RKO (cell line): Measurements from ENCODE around the gene AGK.
"Not testable (repeated sequence)": the region's sequence is repeated elsewhere in the genome, so short reads cannot be mapped to it uniquely, and the experiment has no call there.

Experiments
- DNase-seq: peaks from one replicate; pipeline ENCODE4 v3.0.0-alpha.2; 2016; ENCODE audit warnings: low spot score

Gene AGK

GRCh38 chr7:141676618-141677017 lies 125.4 kb downstream of the AGK start:
- no peak for DNase-seq

GRCh38 chr7:141679014-141679413 lies 127.8 kb downstream of the AGK start:
- DNase-seq: no peak

- no peak for DNase-seq
Observed at GRCh38 chr7:141685285-141686023, 134.2 kb downstream of the AGK start.

GRCh38 chr7:141686074-141686473 lies 134.9 kb downstream of the AGK start:
- DNase-seq: no peak

- DNase-seq: no peak
Observed at GRCh38 chr7:141686670-141687069, 135.5 kb downstream of the AGK start.

GRCh38 chr7:141688043-141688442 lies 136.8 kb downstream of the AGK start:
- DNase-seq: no peak

- not testable (repeated sequence) for DNase-seq
Observed at GRCh38 chr7:141689072-141689825, 138.0 kb downstream of the AGK start.

- DNase-seq: no peak
Observed at GRCh38 chr7:141691540-141691939, 140.3 kb downstream of the AGK start.

GRCh38 chr7:141691961-141692360 lies 140.8 kb downstream of the AGK start:
- DNase-seq: no peak

- DNase-seq: no peak
Observed at GRCh38 chr7:141693082-141693481, 141.9 kb downstream of the AGK start.

- no peak for DNase-seq
Observed at GRCh38 chr7:141695803-141696289, 144.6 kb downstream of the AGK start.

- DNase-seq: no peak
Observed at GRCh38 chr7:141696348-141696747, 145.1 kb downstream of the AGK start.

GRCh38 chr7:141697211-141697871 lies 146.1 kb downstream of the AGK start:
- peak; percentile 30 for DNase-seq

GRCh38 chr7:141698247-141699015 lies 147.2 kb downstream of the AGK start:
- no peak for DNase-seq

- DNase-seq: no peak
Observed at GRCh38 chr7:141699860-141700259, 148.7 kb downstream of the AGK start.

- peak; percentile 45 for DNase-seq
Observed at GRCh38 chr7:141700296-141700847, 149.2 kb downstream of the AGK start.

- peak; percentile 27 for DNase-seq
Observed at GRCh38 chr7:141700848-141701371, 149.7 kb downstream of the AGK start.

- DNase-seq: peak; percentile 67
Observed at GRCh38 chr7:141701489-141702046, 150.4 kb downstream of the AGK start.

- peak; percentile 54 for DNase-seq
Observed at GRCh38 chr7:141702047-141702567, 150.9 kb downstream of the AGK start, which contains the start of gene DENND11. Gene DENND11, minus strand, starts transcription at chr7:141702166. Its CDS starts 13 bp downstream, at chr7:141702153.

GRCh38 chr7:141702892-141703291 lies 151.7 kb downstream of the AGK start:
- DNase-seq: no peak

GRCh38 chr7:141704112-141704511 lies 152.9 kb downstream of the AGK start:
- DNase-seq: no peak
